CD4-positive, alpha-beta memory T cell (primary cell): Measurements from ENCODE around the gene PDE8B. TPM values are rescaled to one million over a fixed set of nuclear protein-coding genes. Genes with fewer than 3 reads are reported as not detected.

Experiments used
- CTCF ChIA-PET: fragments of 350-600 bp; sonication (Branson Sonifier 250); formaldehyde crosslinking; loops from one replicate; lab custom pipeline; 2021; ENCODE audit warnings: inconsistent platforms; ENCODE audit not compliant: partially characterized antibody; lab: Charles Lee
- POLR2A ChIA-PET: fragments of 350-600 bp; sonication (Branson Sonifier 250); formaldehyde crosslinking; loops from one replicate; lab custom pipeline; 2021; ENCODE audit not compliant: partially characterized antibody; lab: Charles Lee
- DNase-seq, 5 donors: peaks; one replicate each; pipeline versions ENCODE4 v3.0.0 to v3.0.0-alpha.2; 2020 to 2022; ENCODE audit warnings: mixed read lengths in 1 of 5
- H3K27ac ChIP-seq: one replicate; pipeline ENCODE4 v1.7.0; 2013; ENCODE audit warnings: low read depth, low read length
- H3K27me3 ChIP-seq: 2 replicates; pipeline ENCODE4 v1.7.0; 2013; ENCODE audit warnings: mild to moderate bottlenecking, low read length, moderate library complexity; ENCODE audit not compliant: insufficient read depth
- H3K36me3 ChIP-seq: 2 replicates; pipeline ENCODE4 v1.7.0; 2013; ENCODE audit warnings: mild to moderate bottlenecking, low read length, moderate library complexity; ENCODE audit not compliant: insufficient read depth
- H3K4me1 ChIP-seq: 2 replicates; pipeline ENCODE4 v1.7.0; 2013; ENCODE audit warnings: mild to moderate bottlenecking, low read length, moderate library complexity; ENCODE audit not compliant: insufficient read depth
- H3K4me3 ChIP-seq, 2 donors: one replicate each; pipeline ENCODE4 v1.7.0; 2013; ENCODE audit warnings: low read length in 2 of 2, mild to moderate bottlenecking in 1 of 2
- H3K9me3 ChIP-seq, 2 donors: one replicate each; pipeline ENCODE4 v1.7.0; 2013; ENCODE audit warnings: low read length in 2 of 2, control low read depth in 1 of 2; ENCODE audit not compliant: control insufficient read depth in 1 of 2
- H3K27ac Mint-ChIP-seq, 7 donors: one replicate each; pipeline ENCODE4 v1.8.0; 2020 to 2021; ENCODE audit warnings: mixed read lengths in 7 of 7, mild to moderate bottlenecking in 6 of 7, inconsistent platforms in 3 of 7, moderate library complexity in 3 of 7
- H3K27me3 Mint-ChIP-seq, 2 donors: one replicate each; pipeline ENCODE4 v1.8.0; 2020 to 2021; ENCODE audit warnings: mixed read lengths in 2 of 2
- H3K36me3 Mint-ChIP-seq, 2 donors: one replicate each; pipeline ENCODE4 v1.8.0; 2020 to 2021; ENCODE audit warnings: mixed read lengths in 2 of 2, inconsistent platforms in 1 of 2, mild to moderate bottlenecking in 1 of 2
- H3K4me1 Mint-ChIP-seq, 4 donors: one replicate each; pipeline ENCODE4 v1.8.0; 2020 to 2021; ENCODE audit warnings: mixed read lengths in 4 of 4, mild to moderate bottlenecking in 1 of 4
- H3K4me3 Mint-ChIP-seq, 8 donors: one replicate each; pipeline ENCODE4 v1.8.0; 2020 to 2021; ENCODE audit warnings: mixed read lengths in 8 of 8, mild to moderate bottlenecking in 7 of 8, moderate library complexity in 6 of 8, inconsistent platforms in 3 of 8
- H3K9me3 Mint-ChIP-seq, 8 donors: one replicate each; pipeline ENCODE4 v1.8.0; 2020 to 2021; ENCODE audit warnings: mixed read lengths in 8 of 8, mild to moderate bottlenecking in 5 of 8, inconsistent platforms in 3 of 8, moderate library complexity in 1 of 8
- intact Hi-C: fragments of 100-400 bp; cut with micrococcal nuclease; formaldehyde crosslinking; loops from one replicate; pipeline ENCODE4 v1.15.1; 2023
- polyA plus RNA-seq, 2 donors: library from polyadenylated mRNA; unstranded; fragments of 300-500 nt; fragmentation: Illumina TruSeq; gene quantifications; one replicate each; pipeline ENCODE4 v1.2.3, GENCODE V29; 2021
- total RNA-seq, 2 experiments: library from RNA; stranded (reverse); gene quantifications; one replicate each; pipeline ENCODE4 v1.2.3, GENCODE V29; 2021

Gene PDE8B
- total and polyA plus RNA-seq, 4 experiments from 2014 or later = 0.26 TPM; not detected in 3

DNA sequence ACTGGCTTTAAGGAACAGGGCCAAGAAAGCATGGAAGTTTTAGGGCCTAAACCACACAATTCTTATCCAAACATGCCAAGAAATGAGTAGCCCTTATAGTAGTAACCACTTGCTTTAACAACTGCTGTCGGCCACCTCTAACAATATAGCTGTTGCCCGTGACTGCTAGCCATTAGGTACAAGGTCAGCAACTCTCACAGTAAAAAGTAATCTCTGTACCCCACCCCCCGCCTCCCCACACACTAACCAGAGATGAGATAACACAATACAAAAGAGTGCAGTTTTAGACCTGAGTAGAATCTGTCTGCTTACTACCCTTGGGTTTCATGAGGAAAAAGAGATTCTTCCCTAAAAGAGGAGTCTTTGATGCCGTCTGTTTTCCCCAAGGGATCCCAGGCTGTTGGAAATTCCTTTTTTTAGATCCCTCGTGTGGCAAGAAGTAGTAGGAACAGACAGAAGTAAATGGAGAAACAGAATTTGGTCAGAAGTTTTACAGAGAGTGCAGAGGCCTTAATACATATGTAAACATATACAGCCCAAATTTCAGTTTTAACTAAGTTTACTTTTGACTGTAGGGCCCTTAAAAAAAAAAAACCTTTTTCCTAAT lies 187.3 kb downstream of the PDE8B start:
- H3K4me3 ChIP-seq = no peak overlapping the region
- CTCF ChIA-PET = interaction anchor here (0.7 kb wide), 1 partner anchor 22 kb away, joined by 3 read pairs; no protein-coding TSS in a partner anchor
- H3K36me3 Mint-ChIP-seq = no peaks in the 10 kb centered on the region

DNA sequence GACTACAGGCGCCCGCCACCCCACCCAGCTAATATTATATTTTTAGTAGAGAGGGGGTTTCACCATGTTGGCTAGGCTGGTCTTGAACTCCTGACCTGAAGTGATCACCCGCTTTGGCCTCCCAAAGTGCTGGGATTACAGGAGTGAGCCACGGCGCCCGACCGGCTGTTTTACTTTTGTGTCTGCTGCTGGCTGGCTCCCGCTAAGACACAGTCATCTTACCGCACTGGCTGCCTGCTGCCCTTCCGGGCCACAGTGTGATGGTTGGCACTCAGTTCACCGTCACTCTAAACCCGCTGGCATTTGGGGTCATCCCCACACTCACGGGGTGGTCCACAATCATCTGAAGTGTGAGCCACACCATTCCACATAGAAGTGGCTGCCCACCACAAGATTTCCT lies 188.0 kb downstream of the PDE8B start:
- DNase-seq = no peak
- Mint-ChIP-seq H3K9me3 (no peaks in the 10 kb centered on the region), H3K4me1 (peaks cover 0 to 3% (median 0%) of the 10 kb centered on the region in 4 donors), H3K4me3 (no peak overlapping the region), H3K36me3 (no peaks in the 10 kb centered on the region), H3K27me3 (no peaks in the 10 kb centered on the region), H3K27ac (peak overlapping the region in 1 of 7 donors; percentile 27)
- no peak overlapping the region for H3K27ac ChIP-seq
- H3K4me3 ChIP-seq = no peak overlapping the region
- H3K4me1 ChIP-seq = no peaks in the 10 kb centered on the region
- no peaks in the 10 kb centered on the region for H3K9me3 ChIP-seq
- POLR2A ChIA-PET = no interaction called here
- intact Hi-C loops = no loop called here
- H3K27me3 ChIP-seq = no peaks in the 10 kb centered on the region
- H3K36me3 ChIP-seq = no peaks in the 10 kb centered on the region
- CTCF ChIA-PET = no interaction called here

More for the DNA sequence above, 187.3 kb downstream of the PDE8B start:
- no peaks in the 10 kb centered on the region for H3K27me3 ChIP-seq
- no peaks in the 10 kb centered on the region for H3K9me3 Mint-ChIP-seq
- intact Hi-C loops = no loop called here
- no peaks in the 10 kb centered on the region for H3K27me3 Mint-ChIP-seq
- peaks cover 0 to 3% (median 0%) of the 10 kb centered on the region in 4 donors for H3K4me1 Mint-ChIP-seq
- H3K36me3 ChIP-seq = no peaks in the 10 kb centered on the region
- no peaks in the 10 kb centered on the region for H3K4me1 ChIP-seq
- H3K27ac Mint-ChIP-seq = no peak overlapping the region
- DNase-seq = no peak
- H3K9me3 ChIP-seq = no peaks in the 10 kb centered on the region
- no peak overlapping the region for H3K4me3 Mint-ChIP-seq
- no peak overlapping the region for H3K27ac ChIP-seq
- POLR2A ChIA-PET = no interaction called here

DNA sequence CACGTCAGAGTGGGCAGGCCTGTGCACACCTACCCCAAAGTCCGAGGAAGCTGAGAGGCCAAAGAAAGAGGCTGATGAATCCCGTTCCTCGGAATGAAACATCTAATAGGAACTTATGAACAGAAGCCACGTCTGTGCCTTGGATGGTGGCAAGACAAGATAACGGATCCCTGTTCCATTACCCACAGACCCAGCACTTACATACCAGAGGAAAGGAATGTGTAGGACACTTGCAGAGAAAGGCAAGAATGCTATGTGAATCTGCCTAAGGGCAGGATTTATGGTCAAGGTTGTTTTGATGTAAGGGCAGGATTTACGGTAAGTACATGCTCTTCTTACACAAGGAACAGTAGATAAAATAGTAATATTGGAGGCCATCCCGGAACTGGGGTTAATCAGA lies 188.4 kb downstream of the PDE8B start:
- DNase-seq = no peak
- Histone ChIP-seq H3K36me3 (no peaks in the 10 kb centered on the region), H3K27ac (no peak overlapping the region), H3K4me3 (no peak overlapping the region), H3K4me1 (no peaks in the 10 kb centered on the region), H3K27me3 (no peaks in the 10 kb centered on the region), H3K9me3 (no peaks in the 10 kb centered on the region)
- ChIA-PET CTCF (no interaction called here), POLR2A (no interaction called here)
- Mint-ChIP-seq H3K27ac (no peak overlapping the region), H3K27me3 (no peaks in the 10 kb centered on the region), H3K36me3 (no peaks in the 10 kb centered on the region), H3K9me3 (no peaks in the 10 kb centered on the region), H3K4me3 (no peak overlapping the region), H3K4me1 (peaks cover 0 to 3% (median 0%) of the 10 kb centered on the region in 4 donors)
- intact Hi-C loops = no loop called here

DNA sequence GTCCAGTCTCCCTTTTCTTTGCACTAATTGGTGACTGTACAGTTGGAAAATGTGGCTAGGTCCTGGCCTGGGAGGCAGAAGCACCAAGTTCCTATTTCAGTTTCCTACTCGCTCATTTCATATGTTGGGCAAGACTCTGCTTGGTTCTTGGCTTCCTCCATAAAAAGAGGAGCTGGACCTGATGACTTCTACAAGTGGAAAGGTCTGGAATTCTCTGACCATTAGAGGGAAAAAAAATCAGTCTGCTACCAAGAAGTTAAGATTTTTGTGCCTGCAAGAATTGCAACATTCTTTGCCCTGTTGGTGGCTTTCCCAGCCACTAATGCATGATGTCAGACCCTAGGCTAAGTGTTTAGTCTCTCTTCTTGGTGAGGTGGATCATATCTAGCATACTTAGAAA lies 190.2 kb downstream of the PDE8B start:
- no peak for DNase-seq
- Histone ChIP-seq H3K27ac (no peak overlapping the region), H3K9me3 (no peaks in the 10 kb centered on the region), H3K27me3 (no peaks in the 10 kb centered on the region), H3K4me3 (no peak overlapping the region), H3K36me3 (no peaks in the 10 kb centered on the region), H3K4me1 (no peaks in the 10 kb centered on the region)
- Mint-ChIP-seq H3K36me3 (no peaks in the 10 kb centered on the region), H3K4me1 (peaks cover 0 to 3% (median 0%) of the 10 kb centered on the region in 4 donors), H3K27ac (no peak overlapping the region), H3K9me3 (no peaks in the 10 kb centered on the region), H3K4me3 (no peak overlapping the region), H3K27me3 (peaks cover 3 to 5% of the 10 kb centered on the region in 2 donors)
- POLR2A ChIA-PET = no interaction called here
- CTCF ChIA-PET = no interaction called here
- intact Hi-C loops = no loop called here

DNA sequence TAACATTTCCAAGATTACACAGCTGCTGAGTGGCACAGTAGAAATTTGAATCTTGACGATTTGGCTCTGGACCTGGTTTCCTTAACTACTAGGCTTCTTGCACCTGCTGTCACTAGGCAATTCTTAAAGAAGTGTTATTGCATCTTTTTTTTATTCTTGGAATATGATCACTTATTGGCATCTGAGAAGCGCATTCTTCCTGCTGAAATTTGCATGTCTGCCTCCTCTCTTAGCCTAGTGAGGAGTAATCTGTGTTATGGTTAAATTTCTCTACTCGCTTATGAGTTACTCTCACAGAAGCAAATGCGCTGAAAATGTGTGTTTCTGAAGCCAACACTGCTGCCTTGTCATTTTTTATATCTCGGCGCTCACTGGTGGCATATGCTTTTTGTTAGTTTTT lies 192.3 kb downstream of the PDE8B start:
- H3K27ac Mint-ChIP-seq = no peak overlapping the region
- Histone ChIP-seq H3K4me3 (no peak overlapping the region), H3K27me3 (no peaks in the 10 kb centered on the region), H3K4me1 (no peaks in the 10 kb centered on the region), H3K27ac (no peak overlapping the region), H3K36me3 (no peaks in the 10 kb centered on the region), H3K9me3 (no peaks in the 10 kb centered on the region)
- DNase-seq = no peak
- no peaks in the 10 kb centered on the region for H3K36me3 Mint-ChIP-seq
- H3K27me3 Mint-ChIP-seq = peaks cover 3 to 7% of the 10 kb centered on the region in 2 donors
- intact Hi-C loops = no loop called here
- H3K9me3 Mint-ChIP-seq = no peaks in the 10 kb centered on the region
- no peak overlapping the region for H3K4me3 Mint-ChIP-seq
- no peaks in the 10 kb centered on the region for H3K4me1 Mint-ChIP-seq
- ChIA-PET POLR2A (no interaction called here), CTCF (no interaction called here)

DNA sequence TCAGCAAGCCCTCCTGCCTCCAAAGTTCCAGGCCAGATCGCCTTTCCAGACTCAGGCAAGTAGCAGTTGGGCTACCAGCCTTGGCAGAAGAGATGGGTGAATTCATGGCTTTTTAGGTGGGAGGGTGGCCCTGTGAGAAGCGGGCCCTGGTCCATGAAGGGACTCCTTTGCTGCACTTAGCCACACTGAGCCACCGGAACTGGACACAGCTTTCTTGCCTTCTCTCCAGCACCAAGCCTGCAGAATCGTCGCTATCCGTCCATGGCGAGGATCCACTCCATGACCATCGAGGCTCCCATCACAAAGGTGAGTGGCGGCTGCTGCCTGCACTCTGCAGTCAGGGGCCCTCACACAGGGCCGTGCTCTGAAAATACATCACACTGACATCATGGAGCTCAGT lies 196.7 kb downstream of the PDE8B start:
- ChIA-PET CTCF (no interaction called here), POLR2A (no interaction called here)
- peaks cover 3 to 7% of the 10 kb centered on the region in 2 donors for H3K27me3 Mint-ChIP-seq
- DNase-seq = no peak
- no peaks in the 10 kb centered on the region for H3K4me1 Mint-ChIP-seq
- intact Hi-C loops = no loop called here
- H3K4me3 Mint-ChIP-seq = no peak overlapping the region
- no peaks in the 10 kb centered on the region for H3K9me3 Mint-ChIP-seq
- no peaks in the 10 kb centered on the region for H3K36me3 ChIP-seq
- H3K27ac ChIP-seq = no peak overlapping the region
- H3K4me1 ChIP-seq = no peaks in the 10 kb centered on the region
- H3K36me3 Mint-ChIP-seq = no peaks in the 10 kb centered on the region
- H3K9me3 ChIP-seq = no peaks in the 10 kb centered on the region
- no peak overlapping the region for H3K4me3 ChIP-seq
- no peaks in the 10 kb centered on the region for H3K27me3 ChIP-seq
- no peak overlapping the region for H3K27ac Mint-ChIP-seq

DNA sequence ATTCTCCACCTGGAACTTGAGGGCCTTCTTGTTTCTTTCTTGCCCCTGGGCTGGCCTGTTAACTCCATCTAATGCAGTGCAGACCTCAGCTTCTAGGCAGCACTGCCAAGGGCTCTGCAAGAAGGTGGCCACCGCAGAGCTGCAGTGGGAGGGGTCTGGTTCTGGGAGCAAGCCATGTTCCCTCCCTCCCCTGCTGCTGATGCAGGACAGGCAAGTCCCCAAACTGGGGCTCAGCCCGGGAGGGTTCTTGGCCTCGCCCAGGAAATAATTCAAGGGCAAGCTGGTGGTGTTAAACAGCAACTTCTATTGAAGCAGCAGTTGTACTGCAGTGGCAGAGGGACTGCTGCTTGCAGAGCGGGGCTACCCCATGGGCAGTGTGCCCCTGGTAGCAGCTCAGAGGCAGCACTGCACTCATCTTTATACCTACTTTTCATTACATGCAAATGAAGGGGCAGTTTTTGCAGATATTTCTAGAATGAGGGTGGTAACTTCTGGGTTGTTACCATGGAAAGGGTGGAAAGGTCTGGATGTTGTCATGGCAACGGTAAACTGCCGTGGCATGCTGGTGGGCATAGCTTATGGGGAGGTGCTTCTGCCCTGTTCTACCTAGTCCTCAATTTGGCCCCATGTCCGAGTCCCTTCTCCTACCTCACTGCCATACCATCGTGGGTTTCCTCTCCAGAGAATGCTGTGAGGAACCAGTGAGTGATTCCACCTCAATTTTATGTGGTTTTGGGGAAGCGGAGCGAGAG lies 199.6 kb downstream of the PDE8B start:
- Mint-ChIP-seq H3K27ac (no peak overlapping the region), H3K4me3 (no peak overlapping the region), H3K9me3 (no peaks in the 10 kb centered on the region), H3K4me1 (no peaks in the 10 kb centered on the region), H3K36me3 (no peaks in the 10 kb centered on the region), H3K27me3 (peaks cover 3 to 7% of the 10 kb centered on the region in 2 donors)
- Histone ChIP-seq H3K27me3 (no peaks in the 10 kb centered on the region), H3K4me1 (no peaks in the 10 kb centered on the region), H3K36me3 (no peaks in the 10 kb centered on the region), H3K9me3 (no peaks in the 10 kb centered on the region), H3K27ac (no peak overlapping the region), H3K4me3 (no peak overlapping the region)
- ChIA-PET CTCF (no interaction called here), POLR2A (no interaction called here)
- DNase-seq = no peak
- intact Hi-C loops = no loop called here
